Keratinocyte (primary cell): ENCODE measurements around the gene SLC19A1. TPM values are rescaled to one million over a fixed set of nuclear protein-coding genes. Genes with fewer than 3 reads are reported as not detected.

Source experiments
- DNase-seq: peaks from one replicate; pipeline ENCODE4 v3.0.0-alpha.2; 2011; ENCODE audit warnings: low read depth, missing footprints, low spot score
- FAIRE-seq: peaks from 2 replicates; lab custom pipeline; 2011; peaks lifted over from hg19 to GRCh38; lab: Jason Lieb, UNC
- H2AFZ ChIP-seq: 2 replicates; pipeline ENCODE4 v1.6.0; 2012; ENCODE audit warnings: low read length, control low read depth, inconsistent platforms; ENCODE audit not compliant: control insufficient read depth
- H3K27ac ChIP-seq: 2 replicates; pipeline ENCODE4 v1.5.1; 2011; ENCODE audit warnings: low read length; ENCODE audit not compliant: control insufficient read depth, insufficient read depth
- H3K27me3 ChIP-seq: 3 replicates; pipeline ENCODE4 v1.6.0; 2011; ENCODE audit warnings: low read length; ENCODE audit not compliant: control insufficient read depth, insufficient read depth; ENCODE audit errors: extremely low read depth
- H3K36me3 ChIP-seq, 2 experiments: 2 replicates in 1 of 2; 3 replicates in 1 of 2; pipeline ENCODE4 v1.5.1; 2011; ENCODE audit warnings: low read length in 2 of 2, mild to moderate bottlenecking in 1 of 2; ENCODE audit not compliant: control insufficient read depth in 2 of 2, insufficient read depth in 2 of 2; ENCODE audit errors: extremely low read depth in 1 of 2
- H3K4me1 ChIP-seq: 3 replicates; pipeline ENCODE4 v1.5.1; 2011; ENCODE audit warnings: low read length; ENCODE audit not compliant: control insufficient read depth, insufficient read depth; ENCODE audit errors: extremely low read depth
- H3K4me2 ChIP-seq: 3 replicates; pipeline ENCODE4 v1.6.0; 2011; ENCODE audit warnings: low read depth, low read length; ENCODE audit not compliant: control insufficient read depth, insufficient read depth; ENCODE audit errors: extremely low read depth
- H3K4me3 ChIP-seq, 3 experiments: fragments of 200-600 bp in 1 of 3; sonication (generic) in 1 of 3; 2 replicates in 2 of 3; 3 replicates in 1 of 3; pipeline ENCODE4 v1.5.1; 2011 to 2016; ENCODE audit warnings: low read length in 3 of 3, mild to moderate bottlenecking in 3 of 3, control low read depth in 2 of 3, inconsistent platforms in 1 of 3, low read depth in 1 of 3, mixed read lengths in 1 of 3, mixed run types in 1 of 3, moderate library complexity in 1 of 3; ENCODE audit not compliant: control insufficient read depth in 2 of 3, insufficient read depth in 2 of 3; ENCODE audit errors: extremely low read depth in 1 of 3
- H3K79me2 ChIP-seq: 2 replicates; pipeline ENCODE4 v1.6.0; 2012; ENCODE audit warnings: low read length; ENCODE audit not compliant: control insufficient read depth, insufficient read depth
- H3K9ac ChIP-seq: 3 replicates; pipeline ENCODE4 v1.6.0; 2011; ENCODE audit warnings: low read length; ENCODE audit not compliant: control insufficient read depth, insufficient read depth; ENCODE audit errors: extremely low read depth
- H3K9me1 ChIP-seq: 3 replicates; pipeline ENCODE4 v1.6.0; 2011; ENCODE audit warnings: low read length; ENCODE audit not compliant: control insufficient read depth, insufficient read depth; ENCODE audit errors: extremely low read depth
- H3K9me3 ChIP-seq: 2 replicates; pipeline ENCODE4 v1.5.1; 2012; ENCODE audit warnings: low read depth, low read length; ENCODE audit not compliant: control insufficient read depth
- H4K20me1 ChIP-seq: 3 replicates; pipeline ENCODE4 v1.6.0; 2011; ENCODE audit warnings: low read length; ENCODE audit not compliant: control insufficient read depth, insufficient read depth; ENCODE audit errors: extremely low read depth
- CTCF ChIP-seq, 3 experiments: IDR thresholded peaks in 1 of 3; conservative IDR thresholded peaks in 1 of 3; optimal IDR thresholded peaks in 1 of 3; 2 replicates in 2 of 3; 3 replicates in 1 of 3; pipeline versions ENCODE3 to v1.5.1; 2011; ENCODE audit warnings: low read length in 3 of 3, mild to moderate bottlenecking in 3 of 3, moderate library complexity in 2 of 3, control low read depth in 1 of 3, inconsistent platforms in 1 of 3; ENCODE audit not compliant: insufficient read depth in 2 of 3; ENCODE audit errors: extremely low read depth in 1 of 3
- EZH2 ChIP-seq: IDR thresholded peaks from one replicate; pipeline ENCODE4 v1.6.1; 2012; ENCODE audit warnings: inconsistent platforms, mild to moderate bottlenecking, low read length, moderate library complexity
- dilution Hi-C: fragments of 300-500 bp; cut with MboI; formaldehyde crosslinking; loops from one replicate; pipeline ENCODE4 v1.7.0; 2020; ENCODE audit warnings: low sequenced_read_pairs; ENCODE audit not compliant: extremely low pct_ligation_motif_present
- polyA plus RNA-seq, 5 experiments: library from polyadenylated mRNA; depleted of rRNA in 3 of 5; stranded (reverse) in 3 of 5; stranded (forward) in 1 of 5; unstranded in 1 of 5; fragments of >200 nt; gene quantifications; 1 replicate in 1 of 5; 2 replicates in 3 of 5; 3 replicates in 1 of 5; pipeline versions ENCODE4 v1.2.1 to v1.2.3, GENCODE V29; 2011 to 2012; ENCODE audit warnings: missing spikeins in 2 of 5, low read depth in 1 of 5, low replicate concordance in 1 of 5

The SLC19A1 gene
- polyA plus RNA-seq, 1 donor (not counting 4 experiments of a cell fraction or from before 2014, with no cell fraction given), result 3.8 TPM

DNA sequence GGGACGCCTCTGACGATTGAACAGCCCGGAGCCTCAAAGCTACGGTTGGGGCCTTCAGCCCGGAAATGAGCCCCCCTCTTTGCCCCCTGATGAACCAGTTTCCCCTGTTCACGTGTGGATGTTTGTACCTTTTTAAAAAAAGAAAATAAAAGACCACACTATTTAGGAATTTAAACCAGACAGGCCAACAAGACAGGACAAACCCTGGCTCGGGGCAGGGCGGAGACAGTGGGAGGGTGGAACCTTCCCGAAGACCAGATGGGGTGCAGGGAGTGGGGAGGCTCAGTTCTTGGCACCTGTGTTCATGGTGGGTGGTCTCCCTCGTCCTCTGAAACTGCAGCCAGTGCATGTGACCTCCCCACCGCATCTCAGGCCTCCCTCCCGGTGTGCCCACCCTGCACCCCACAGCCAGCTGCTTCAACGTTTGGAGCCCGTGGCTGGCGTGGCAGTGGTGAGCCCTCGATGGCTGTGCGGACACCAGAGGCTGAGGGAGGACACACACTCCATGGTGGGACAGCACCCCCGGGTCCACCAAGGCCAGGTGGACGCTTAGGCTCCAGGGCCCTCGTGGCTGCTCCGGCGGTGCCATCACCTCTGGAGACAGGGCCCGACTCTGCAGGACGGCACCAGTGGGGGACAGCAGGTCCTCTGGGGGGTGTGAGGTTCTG lies 91.7 kb downstream of the SLC19A1 start:
- Histone ChIP-seq H3K27ac (no peak overlapping the region), H3K9me1 (no peaks in the 10 kb centered on the region), H3K79me2 (peaks cover 15% of the 10 kb centered on the region), H3K36me3 (peaks cover 0 to 3% of the 10 kb centered on the region in 2 experiments), H4K20me1 (peaks cover 13% of the 10 kb centered on the region), H3K27me3 (no peaks in the 10 kb centered on the region), H2AFZ (no peak overlapping the region), H3K9me3 (peaks cover 3% of the 10 kb centered on the region), H3K4me2 (no peak overlapping the region), H3K9ac (no peak overlapping the region), H3K4me3 (no peak overlapping the region), H3K4me1 (peaks cover 50% of the 10 kb centered on the region)
- TF ChIP-seq CTCF (optimal IDR thresholded peaks at IDR 0.05 in 1 of 3, IDR thresholded peaks at IDR 0.05 in 1 of 3, conservative IDR thresholded peaks at IDR 0.05 in 1 of 3; ENCODE audit: extremely low read depth in 1 of 3, insufficient read depth in 2 of 3, low read length in 3 of 3), result no peak
- no peak for TF ChIP-seq EZH2
- FAIRE-seq (no peak), DNase-seq (no peak)
- dilution Hi-C loops, result no loop called here

- Histone ChIP-seq H4K20me1 (peaks cover 7% of the 10 kb centered on the region), H3K9ac (no peak overlapping the region), H3K27ac (no peak overlapping the region), H3K9me3 (peaks cover 3% of the 10 kb centered on the region), H3K27me3 (no peaks in the 10 kb centered on the region), H3K4me3 (no peak overlapping the region), H3K9me1 (no peaks in the 10 kb centered on the region), H3K36me3 (peaks cover 0 to 3% of the 10 kb centered on the region in 2 experiments), H2AFZ (no peak overlapping the region), H3K79me2 (peaks cover 15% of the 10 kb centered on the region), H3K4me1 (peaks cover 43% of the 10 kb centered on the region), H3K4me2 (no peak overlapping the region)
- DNase-seq (no peak), FAIRE-seq (no peak)
- dilution Hi-C loops, result no loop called here
- no peak for TF ChIP-seq CTCF (optimal IDR thresholded peaks at IDR 0.05 in 1 of 3, IDR thresholded peaks at IDR 0.05 in 1 of 3, conservative IDR thresholded peaks at IDR 0.05 in 1 of 3; ENCODE audit: extremely low read depth in 1 of 3, insufficient read depth in 2 of 3, low read length in 3 of 3)
- no peak for TF ChIP-seq EZH2
These were observed 92.4 kb downstream of the SLC19A1 start for GRCh38 chr21:45449658-45450422.
